ENCODE data around the gene AHNAK. TPM values are rescaled to one million over a fixed set of nuclear protein-coding genes. Genes with fewer than 3 reads are reported as not detected.

AHNAK gene
- total RNA-seq, 1 donor from 2014 or later = 136 TPM

- Mint-ChIP-seq H3K4me1 (ENCODE audit: unreplicated experiment) (peaks cover 12% of the 10 kb centered on the region), H3K9me3 (ENCODE audit: unreplicated experiment) (no peaks in the 10 kb centered on the region), H3K27ac (ENCODE audit: unreplicated experiment) (no peak overlapping the region)
Measured at GRCh38 chr11:62393735-62394134, 152.9 kb downstream of the AHNAK start.

GRCh38 chr11:62393061-62393611 is 153.5 kb downstream of the AHNAK start:
- no peak overlapping the region for H3K27ac Mint-ChIP-seq (ENCODE audit: unreplicated experiment)

More at GRCh38 chr11:62393735-62394134, 152.9 kb downstream of the AHNAK start:
- Mint-ChIP-seq H3K36me3 (ENCODE audit: low read depth, unreplicated experiment) (peaks cover 4% of the 10 kb centered on the region), H3K4me3 (ENCODE audit: unreplicated experiment) (no peak overlapping the region), H3K27me3 (ENCODE audit: unreplicated experiment) (peaks cover 4% of the 10 kb centered on the region)
- TF ChIP-seq, protein P1, sequence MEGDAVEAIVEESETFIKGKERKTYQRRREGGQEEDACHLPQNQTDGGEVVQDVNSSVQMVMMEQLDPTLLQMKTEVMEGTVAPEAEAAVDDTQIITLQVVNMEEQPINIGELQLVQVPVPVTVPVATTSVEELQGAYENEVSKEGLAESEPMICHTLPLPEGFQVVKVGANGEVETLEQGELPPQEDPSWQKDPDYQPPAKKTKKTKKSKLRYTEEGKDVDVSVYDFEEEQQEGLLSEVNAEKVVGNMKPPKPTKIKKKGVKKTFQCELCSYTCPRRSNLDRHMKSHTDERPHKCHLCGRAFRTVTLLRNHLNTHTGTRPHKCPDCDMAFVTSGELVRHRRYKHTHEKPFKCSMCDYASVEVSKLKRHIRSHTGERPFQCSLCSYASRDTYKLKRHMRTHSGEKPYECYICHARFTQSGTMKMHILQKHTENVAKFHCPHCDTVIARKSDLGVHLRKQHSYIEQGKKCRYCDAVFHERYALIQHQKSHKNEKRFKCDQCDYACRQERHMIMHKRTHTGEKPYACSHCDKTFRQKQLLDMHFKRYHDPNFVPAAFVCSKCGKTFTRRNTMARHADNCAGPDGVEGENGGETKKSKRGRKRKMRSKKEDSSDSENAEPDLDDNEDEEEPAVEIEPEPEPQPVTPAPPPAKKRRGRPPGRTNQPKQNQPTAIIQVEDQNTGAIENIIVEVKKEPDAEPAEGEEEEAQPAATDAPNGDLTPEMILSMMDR (IDR thresholded peaks at IDR 0.05; ENCODE audit: unreplicated experiment) = no peak
- no peak for DNase-seq (ENCODE audit: low spot score)

DNA sequence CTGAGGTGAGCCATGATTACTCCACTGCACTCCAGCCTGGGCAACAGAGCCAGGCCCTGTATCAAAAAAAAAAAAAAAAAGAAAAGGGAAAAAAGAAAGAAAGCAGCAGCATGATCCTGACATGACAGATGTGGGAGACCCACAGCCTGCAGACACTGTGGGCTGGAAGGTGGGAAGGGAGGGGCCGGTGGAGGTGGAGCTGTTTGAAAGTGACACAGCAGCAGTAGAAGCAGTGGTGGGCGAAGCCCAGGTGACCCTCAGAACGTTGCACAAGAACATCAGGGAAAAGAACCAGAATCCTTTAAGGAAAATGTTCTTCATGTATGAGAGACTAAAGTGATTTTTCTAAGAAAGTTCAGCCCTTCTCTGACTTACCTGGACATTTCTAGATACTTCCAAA is 154.1 kb downstream of the AHNAK start:
- H3K36me3 Mint-ChIP-seq (ENCODE audit: low read depth, unreplicated experiment) = peaks cover 4% of the 10 kb centered on the region
- no peak overlapping the region for H3K4me3 Mint-ChIP-seq (ENCODE audit: unreplicated experiment)
- no peak overlapping the region for H3K27ac Mint-ChIP-seq (ENCODE audit: unreplicated experiment)
- no peaks in the 10 kb centered on the region for H3K9me3 Mint-ChIP-seq (ENCODE audit: unreplicated experiment)
- TF ChIP-seq, protein P1 (IDR thresholded peaks at IDR 0.05; ENCODE audit: unreplicated experiment) = no peak
- peaks cover 7% of the 10 kb centered on the region for H3K4me1 Mint-ChIP-seq (ENCODE audit: unreplicated experiment)
- no peaks in the 10 kb centered on the region for H3K27me3 Mint-ChIP-seq (ENCODE audit: unreplicated experiment)
- no peak for DNase-seq (ENCODE audit: low spot score)

More at GRCh38 chr11:62393061-62393611, 153.5 kb downstream of the AHNAK start:
- DNase-seq (ENCODE audit: low spot score) = no peak
- peaks cover 4% of the 10 kb centered on the region for H3K36me3 Mint-ChIP-seq (ENCODE audit: low read depth, unreplicated experiment)
- H3K27me3 Mint-ChIP-seq (ENCODE audit: unreplicated experiment) = peaks cover 2% of the 10 kb centered on the region
- peaks cover 7% of the 10 kb centered on the region for H3K4me1 Mint-ChIP-seq (ENCODE audit: unreplicated experiment)
- TF ChIP-seq, protein P1 (IDR thresholded peaks at IDR 0.05; ENCODE audit: unreplicated experiment) = no peak
- no peaks in the 10 kb centered on the region for H3K9me3 Mint-ChIP-seq (ENCODE audit: unreplicated experiment)
- H3K4me3 Mint-ChIP-seq (ENCODE audit: unreplicated experiment) = no peak overlapping the region

DNA sequence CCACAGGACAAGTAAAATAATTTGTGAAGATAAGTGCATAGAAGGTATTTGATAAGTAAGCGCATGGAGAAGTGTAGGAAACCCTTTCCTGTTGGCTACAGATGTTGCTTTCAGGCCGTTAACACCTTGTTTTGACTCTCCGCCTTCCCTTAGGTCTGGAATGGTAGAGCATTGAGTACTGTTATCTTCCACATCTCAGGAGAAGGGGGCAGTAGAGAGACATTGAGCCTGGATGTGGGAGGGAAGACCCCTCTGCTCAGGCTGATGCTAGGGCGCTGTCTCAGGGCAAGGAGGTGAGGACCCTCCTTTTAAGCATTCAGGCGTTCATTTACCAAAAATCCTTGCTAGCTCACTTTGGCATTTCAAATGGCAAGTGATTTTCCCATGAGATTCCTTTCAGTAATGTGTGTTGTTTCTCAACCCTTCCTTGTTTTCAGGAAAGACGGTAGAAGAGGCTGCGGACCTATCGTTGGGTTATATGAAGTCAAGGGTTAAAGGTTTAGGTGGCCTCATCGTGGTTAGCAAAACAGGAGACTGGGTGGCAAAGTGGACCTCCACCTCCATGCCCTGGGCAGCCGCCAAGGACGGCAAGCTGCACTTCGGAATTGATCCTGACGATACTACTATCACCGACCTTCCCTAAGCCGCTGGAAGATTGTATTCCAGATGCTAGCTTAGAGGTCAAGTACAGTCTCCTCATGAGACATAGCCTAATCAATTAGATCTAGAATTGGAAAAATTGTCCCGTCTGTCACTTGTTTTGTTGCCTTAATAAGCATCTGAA is 154.8 kb downstream of the AHNAK start:
- no peak for DNase-seq (ENCODE audit: low spot score)
- no peaks in the 10 kb centered on the region for H3K9me3 Mint-ChIP-seq (ENCODE audit: unreplicated experiment)
- no peak overlapping the region for H3K4me3 Mint-ChIP-seq (ENCODE audit: unreplicated experiment)
- no peak overlapping the region for H3K27ac Mint-ChIP-seq (ENCODE audit: unreplicated experiment)
- TF ChIP-seq, protein P1 (IDR thresholded peaks at IDR 0.05; ENCODE audit: unreplicated experiment) = no peak
- H3K36me3 Mint-ChIP-seq (ENCODE audit: low read depth, unreplicated experiment) = peaks cover 4% of the 10 kb centered on the region
- peaks cover 2% of the 10 kb centered on the region for H3K27me3 Mint-ChIP-seq (ENCODE audit: unreplicated experiment)
- peaks cover 7% of the 10 kb centered on the region for H3K4me1 Mint-ChIP-seq (ENCODE audit: unreplicated experiment)

GRCh38 chr11:62390722-62391121 is 155.9 kb downstream of the AHNAK start:
- Mint-ChIP-seq H3K4me1 (ENCODE audit: unreplicated experiment) (peaks cover 7% of the 10 kb centered on the region), H3K27ac (ENCODE audit: unreplicated experiment) (no peak overlapping the region), H3K27me3 (ENCODE audit: unreplicated experiment) (peaks cover 2% of the 10 kb centered on the region), H3K36me3 (ENCODE audit: low read depth, unreplicated experiment) (peaks cover 4% of the 10 kb centered on the region), H3K9me3 (ENCODE audit: unreplicated experiment) (no peaks in the 10 kb centered on the region), H3K4me3 (ENCODE audit: unreplicated experiment) (no peak overlapping the region)
- TF ChIP-seq, protein P1 (IDR thresholded peaks at IDR 0.05; ENCODE audit: unreplicated experiment) = no peak
- no peak for DNase-seq (ENCODE audit: low spot score)
